NCI-H524 treated with DMSO at 0.1 percent for 48 hours (cell line): ENCODE measurements around the gene LDOC1.
A peak's percentile ranks its signal among the peaks of the same experiment; 100 is the strongest.
"Not testable (repeated sequence)": the region's sequence is repeated elsewhere in the genome, so short reads cannot be mapped to it uniquely, and the experiment has no call there.

ENCODE experiments used
- DNase-seq: peaks from one replicate; lab custom pipeline; 2025; lab: John Stamatoyannopoulos, UW

The LDOC1 gene

GRCh38 chrX:141176586-141177451, at the start of gene LDOC1:
TSS of gene LDOC1 (minus strand) at chrX:141177129. CDS start at chrX:141177021, 108 bp downstream.
- DNase-seq, result peak; percentile 15

- no peak for DNase-seq
These were observed 44.7 kb upstream of the LDOC1 start for GRCh38 chrX:141221611-141222010.

- DNase-seq, result no peak
These were observed 43.5 kb upstream of the LDOC1 start for GRCh38 chrX:141220342-141221008.

- DNase-seq, result no peak
These were observed 37.3 kb upstream of the LDOC1 start for GRCh38 chrX:141214196-141214595.

GRCh38 chrX:141201962-141202361, 25.0 kb upstream of the LDOC1 start:
- DNase-seq, result no peak

GRCh38 chrX:141188573-141188972, 11.6 kb upstream of the LDOC1 start:
- DNase-seq, result not testable (repeated sequence)

- no peak for DNase-seq
These were observed 8.4 kb upstream of the LDOC1 start for GRCh38 chrX:141185366-141185765.

GRCh38 chrX:141183000-141183399, 6.1 kb upstream of the LDOC1 start:
- DNase-seq, result no peak

- DNase-seq, result no peak
These were observed 3.9 kb upstream of the LDOC1 start for GRCh38 chrX:141180851-141181250.

- no peak for DNase-seq
These were observed 1.1 kb downstream of the LDOC1 start for GRCh38 chrX:141175786-141176185.

- no peak for DNase-seq
These were observed 12.5 kb downstream of the LDOC1 start for GRCh38 chrX:141164406-141164805.

GRCh38 chrX:141158084-141158483, 18.8 kb downstream of the LDOC1 start:
- no peak for DNase-seq

- not testable (repeated sequence) for DNase-seq
These were observed 21.7 kb downstream of the LDOC1 start for GRCh38 chrX:141155231-141155630.

- DNase-seq, result no peak
These were observed 34.0 kb downstream of the LDOC1 start for GRCh38 chrX:141142946-141143345.

GRCh38 chrX:141133272-141133671, 43.7 kb downstream of the LDOC1 start:
- no peak for DNase-seq

- DNase-seq, result no peak
These were observed 49.8 kb downstream of the LDOC1 start for GRCh38 chrX:141127146-141127545.
